HG02642 (cell line): ENCODE data around the gene TRUB2.
A peak's percentile ranks its signal among the peaks of the same experiment; 100 is the strongest.

ENCODE experiments used
- ATAC-seq: cut with Tn5 transposase; IDR thresholded peaks from one replicate; pipeline ENCODE4 v1.9.1; 2021; ENCODE audit warnings: mild to moderate bottlenecking; ENCODE audit not compliant: unreplicated experiment, poor library complexity

Gene TRUB2, protein sequence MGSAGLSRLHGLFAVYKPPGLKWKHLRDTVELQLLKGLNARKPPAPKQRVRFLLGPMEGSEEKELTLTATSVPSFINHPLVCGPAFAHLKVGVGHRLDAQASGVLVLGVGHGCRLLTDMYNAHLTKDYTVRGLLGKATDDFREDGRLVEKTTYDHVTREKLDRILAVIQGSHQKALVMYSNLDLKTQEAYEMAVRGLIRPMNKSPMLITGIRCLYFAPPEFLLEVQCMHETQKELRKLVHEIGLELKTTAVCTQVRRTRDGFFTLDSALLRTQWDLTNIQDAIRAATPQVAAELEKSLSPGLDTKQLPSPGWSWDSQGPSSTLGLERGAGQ

DNA sequence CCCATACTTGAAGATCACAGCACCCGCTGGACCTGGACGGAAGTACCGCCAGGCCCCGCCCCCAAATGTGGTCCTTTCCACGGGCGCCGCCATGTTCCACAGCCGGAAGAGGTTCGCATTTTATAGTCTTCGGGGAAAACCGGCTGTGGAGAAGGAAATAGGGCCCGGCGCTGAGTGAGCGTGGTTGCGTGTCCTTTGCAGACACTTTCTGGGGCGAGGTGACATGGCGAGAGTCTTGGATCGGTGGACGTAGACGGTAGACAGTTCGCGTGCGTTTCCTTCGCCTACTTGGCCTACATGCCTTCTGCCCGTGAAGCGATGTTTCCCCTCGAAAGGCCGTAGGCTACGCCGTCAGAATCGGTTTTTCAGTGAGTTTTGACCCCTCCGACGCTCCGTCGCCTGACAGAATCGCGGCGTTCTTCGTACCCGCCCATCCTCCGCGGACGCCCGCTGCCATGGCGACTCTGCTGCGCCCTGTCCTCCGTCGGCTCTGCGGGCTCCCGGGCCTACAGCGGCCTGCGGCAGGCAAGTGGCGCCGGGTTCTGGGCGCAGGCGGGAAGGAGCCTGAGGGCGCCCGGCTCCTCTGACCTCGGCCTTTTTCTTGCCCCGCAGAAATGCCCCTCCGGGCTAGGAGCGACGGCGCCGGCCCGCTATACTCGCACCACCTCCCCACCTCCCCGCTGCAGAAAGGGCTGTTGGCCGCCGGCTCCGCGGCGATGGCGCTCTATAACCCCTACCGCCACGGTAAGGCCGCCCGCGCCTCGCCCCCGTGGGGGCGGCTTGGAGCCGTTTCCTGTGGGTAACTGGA is at the start of gene TRUB2, which contains the start of gene COQ4:
TRUB2 (minus strand) TSS at position 44 of the 808 bp plus-strand sequence; CDS start at position 5, 39 bp downstream.
COQ4 (plus strand) TSS at position 436 of the 808 bp plus-strand sequence; CDS start at position 456, 20 bp downstream.
- peak; percentile 81 for ATAC-seq

DNA sequence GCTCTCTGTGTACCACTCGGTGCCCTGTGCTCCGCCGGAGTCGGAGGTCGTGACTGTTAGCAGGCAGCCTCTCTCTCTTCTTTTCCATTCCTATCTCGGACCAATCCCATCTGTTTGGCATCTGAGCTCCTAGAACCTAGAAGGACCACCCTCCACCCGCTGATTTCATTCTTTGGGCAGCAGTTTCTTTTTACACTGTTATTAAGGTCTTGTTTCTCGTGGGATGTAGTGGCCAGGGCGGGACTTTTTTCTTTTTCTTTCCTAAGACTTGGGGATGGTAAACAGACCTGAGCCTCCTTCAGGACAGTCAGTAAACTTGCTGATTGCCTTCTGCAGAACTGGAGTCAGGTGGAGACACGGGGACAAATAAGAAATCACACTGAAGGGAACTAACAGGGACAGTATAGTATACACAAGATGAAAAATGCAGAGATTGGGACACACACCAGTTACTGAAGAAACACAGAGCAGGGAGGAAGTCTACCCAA is 49.4 kb upstream of the TRUB2 start:
- ATAC-seq, result no peak

DNA sequence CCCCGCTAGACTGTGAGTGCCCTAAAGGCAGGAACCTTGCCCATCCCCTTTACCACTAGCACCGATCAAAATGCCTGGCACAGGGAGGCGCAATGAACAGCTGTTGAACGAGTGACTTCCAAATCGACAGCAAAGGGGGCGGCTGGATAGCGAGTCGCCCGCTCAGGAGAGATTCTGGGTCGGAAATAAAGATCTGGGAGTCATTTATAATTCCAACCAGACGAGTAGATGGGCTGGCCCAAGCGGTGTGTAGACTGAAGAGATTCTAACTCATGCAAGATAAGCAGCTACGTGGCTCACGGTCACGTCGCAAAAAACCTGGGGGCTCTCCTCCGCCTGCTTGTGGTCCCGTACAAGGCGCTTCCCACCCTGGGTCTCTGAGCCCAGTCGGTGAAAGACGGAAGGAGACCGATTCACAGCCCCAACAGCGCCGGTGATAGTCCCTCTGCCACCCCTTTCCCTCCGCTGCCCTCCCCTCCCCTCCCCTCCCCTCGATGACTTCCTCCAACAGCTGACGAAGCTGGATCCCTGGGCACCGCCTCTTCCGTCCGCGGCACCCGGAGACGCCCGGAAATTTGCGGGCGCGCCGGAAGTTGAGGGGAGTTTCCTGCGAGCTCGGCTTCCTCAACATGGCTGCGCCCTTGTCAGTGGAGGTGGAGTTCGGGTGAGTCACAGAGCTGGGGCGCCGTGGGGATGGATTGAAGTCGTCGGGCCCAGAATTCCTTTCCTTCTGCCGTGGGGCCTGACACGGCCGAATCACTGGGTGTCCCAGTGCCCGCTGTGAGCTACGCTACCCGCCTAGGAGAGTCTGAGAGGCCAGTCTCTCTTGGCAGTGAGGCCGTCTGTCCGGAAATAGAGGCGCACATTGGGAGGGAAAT is 48.7 kb upstream of the TRUB2 start, which contains the start of gene URM1:
URM1 (plus strand) TSS at position 623 of the 878 bp plus-strand sequence; CDS start at position 630, 7 bp downstream.
- peak; percentile 88 for ATAC-seq

DNA sequence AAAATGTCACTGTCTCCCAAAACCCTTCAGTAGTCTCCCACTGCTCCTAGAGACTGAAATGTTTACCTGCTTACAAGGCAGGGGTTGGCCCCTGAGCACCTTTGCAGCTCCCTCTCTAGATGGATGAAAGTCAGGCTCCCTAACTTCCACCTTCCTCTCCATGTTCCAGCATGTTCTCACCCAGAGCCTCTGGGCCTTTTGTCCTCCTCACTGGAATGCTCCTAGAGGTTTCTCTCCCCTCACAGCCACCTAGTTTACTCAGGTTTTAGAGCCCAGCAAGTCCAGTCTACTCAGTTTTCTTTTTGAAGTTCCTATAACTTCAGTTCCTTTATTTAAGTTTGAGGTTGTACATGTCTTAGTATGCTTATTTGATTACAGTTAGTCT is 48.1 kb upstream of the TRUB2 start:
- no peak for ATAC-seq

DNA sequence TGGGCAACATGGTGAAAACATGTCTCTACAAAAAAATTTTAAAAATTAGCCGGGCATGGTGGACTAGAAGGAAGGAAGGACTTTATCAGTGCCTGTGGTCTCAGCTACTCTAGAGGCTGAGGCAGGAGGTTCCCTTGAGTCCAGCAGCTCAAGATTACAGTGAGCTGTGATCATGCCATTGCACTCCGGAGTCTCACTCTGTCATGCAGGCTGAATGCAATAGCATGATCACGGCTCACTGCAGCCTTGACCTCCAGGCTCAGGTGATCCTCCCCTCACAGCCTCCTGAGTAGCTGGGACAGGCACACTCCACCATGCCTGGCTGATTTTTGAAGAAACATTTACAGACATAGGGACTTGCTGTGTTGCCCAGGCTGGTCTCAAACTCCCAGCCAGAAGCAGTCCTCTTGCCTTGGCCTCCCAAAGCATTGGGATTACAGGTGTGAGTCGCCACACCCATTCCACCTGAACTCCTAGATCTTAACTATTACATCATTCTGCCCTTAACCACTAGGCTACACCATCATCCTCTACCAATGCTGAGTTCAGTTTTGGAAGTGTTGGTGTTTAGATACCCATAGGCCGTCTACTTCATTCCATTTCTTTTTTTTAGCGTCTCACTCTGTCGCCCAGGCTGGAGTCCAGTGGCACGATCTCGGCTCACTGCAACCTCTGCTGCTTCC is 46.9 kb upstream of the TRUB2 start:
- no peak for ATAC-seq

DNA sequence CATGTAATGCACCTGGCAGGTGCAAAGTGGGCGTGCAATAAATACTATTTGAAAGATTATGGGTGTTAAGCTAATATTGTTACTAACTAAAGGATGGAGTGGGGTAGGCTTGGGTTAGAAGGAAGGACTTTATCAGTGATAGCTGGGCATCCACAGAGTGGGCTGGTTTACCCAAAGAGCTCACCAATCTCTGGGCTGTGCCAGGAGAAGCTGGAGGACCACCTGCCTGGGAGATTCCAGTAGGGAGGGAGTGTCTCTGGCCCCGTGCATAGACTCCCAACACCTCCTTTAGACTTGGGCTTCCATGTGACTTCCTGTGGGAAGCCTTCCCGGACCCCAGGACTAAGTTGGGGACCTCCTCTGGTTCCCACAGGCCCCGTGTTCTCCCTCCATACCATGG is 43.3 kb upstream of the TRUB2 start:
- no peak for ATAC-seq

DNA sequence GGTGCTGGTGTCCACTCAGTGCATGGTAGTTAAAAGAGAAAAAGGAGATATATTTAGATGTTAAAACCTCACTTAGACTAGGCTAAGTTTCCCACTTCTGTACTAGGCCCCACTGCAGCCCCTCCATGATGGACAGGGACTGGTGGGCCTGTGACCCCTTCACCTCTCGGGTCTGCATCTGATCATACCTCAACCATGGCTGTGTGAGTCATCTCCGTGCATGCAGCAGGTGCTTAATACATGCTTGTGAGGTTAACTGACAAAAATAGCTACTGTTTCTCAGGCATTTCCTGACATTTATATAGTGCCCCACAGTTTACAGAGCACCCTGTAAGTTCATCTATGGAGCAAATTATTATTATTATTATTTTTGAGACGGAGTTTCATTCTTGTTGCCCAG is 40.5 kb upstream of the TRUB2 start:
- no peak for ATAC-seq

DNA sequence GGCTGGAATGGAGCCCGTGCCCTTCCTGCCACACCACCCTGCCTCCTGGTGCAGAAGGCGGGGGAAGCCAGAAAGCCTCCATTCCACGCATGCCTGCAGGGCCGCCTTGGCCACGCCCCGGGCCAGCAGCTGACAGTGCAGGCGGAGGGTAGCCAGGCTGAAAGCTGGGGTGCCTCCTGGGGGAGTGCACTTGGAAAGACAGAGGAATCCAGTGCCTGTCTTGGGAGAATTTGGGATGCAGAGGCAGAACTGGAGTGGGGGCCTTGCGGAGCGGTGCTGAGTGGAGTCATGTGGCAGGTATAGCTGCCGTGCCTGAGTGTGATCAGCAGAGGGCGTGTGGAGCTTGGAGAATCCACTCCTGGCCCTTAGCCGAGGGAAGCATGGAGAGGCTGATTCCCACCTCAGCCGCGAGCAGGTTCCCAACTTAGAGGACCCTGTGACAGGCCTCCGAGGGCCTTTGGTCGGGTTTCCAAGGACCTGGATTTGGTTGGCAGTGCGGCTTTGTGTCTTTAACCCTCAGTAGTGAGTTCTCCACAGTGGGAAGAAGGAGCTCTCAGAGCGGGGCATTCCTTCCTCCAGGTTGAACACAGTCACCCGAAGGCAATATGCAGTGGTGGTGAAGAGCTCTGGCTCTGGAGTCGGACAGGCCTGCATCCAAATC is 39.9 kb upstream of the TRUB2 start:
- ATAC-seq, result peak; percentile 67

DNA sequence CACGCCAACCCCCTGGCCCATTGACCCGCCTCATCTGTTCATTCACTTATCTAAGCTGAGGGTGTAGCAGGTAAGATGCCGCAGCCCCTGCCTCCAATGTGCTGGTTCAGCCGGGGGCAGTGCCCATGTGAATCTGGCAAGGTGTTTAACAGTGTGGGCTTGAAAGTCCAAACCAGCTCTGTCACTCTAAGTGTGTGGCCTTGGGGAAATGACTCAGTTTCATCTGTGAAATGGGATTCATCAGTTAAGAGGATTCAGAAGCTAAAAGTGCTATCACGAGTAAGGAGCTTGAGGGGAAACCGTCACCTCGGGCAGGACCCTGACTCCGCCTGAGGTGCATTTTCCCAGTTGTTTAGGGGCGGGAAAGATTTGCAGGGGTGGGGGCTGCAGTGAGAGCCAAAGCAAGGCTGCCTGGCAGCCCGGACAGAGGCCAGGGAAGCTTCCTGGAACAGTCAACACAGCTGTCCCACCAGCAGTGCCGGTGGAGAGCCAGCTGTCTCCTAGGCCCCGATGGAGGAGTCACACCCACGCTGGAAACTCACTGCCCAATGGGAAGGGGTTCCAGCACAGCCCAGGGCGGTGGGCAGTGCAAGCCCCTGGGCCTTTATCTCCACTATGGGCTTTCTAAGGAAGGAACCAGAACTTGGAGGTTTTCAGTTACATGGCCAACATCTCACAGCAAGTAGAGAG is 39.2 kb upstream of the TRUB2 start:
- ATAC-seq, result no peak

DNA sequence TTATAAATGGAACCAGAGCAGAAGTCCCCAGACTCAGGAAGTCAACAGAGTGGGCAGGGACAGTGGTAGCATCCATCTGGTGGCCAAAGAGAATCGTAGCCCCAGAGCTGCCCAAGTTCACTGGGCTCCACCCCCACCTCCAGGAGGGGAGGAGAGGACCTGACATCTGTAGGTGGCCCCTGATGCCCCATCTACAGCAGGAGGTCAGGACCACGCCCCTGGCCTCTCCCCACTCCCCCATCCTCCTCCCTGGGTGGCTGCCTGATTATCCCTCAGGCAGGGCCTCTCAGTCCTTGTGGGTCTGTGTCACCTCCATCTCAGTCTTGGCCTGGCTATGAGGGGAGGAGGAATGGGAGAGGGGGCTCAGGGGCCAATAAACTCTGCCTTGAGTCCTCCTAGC is 38.6 kb upstream of the TRUB2 start:
- no peak for ATAC-seq

DNA sequence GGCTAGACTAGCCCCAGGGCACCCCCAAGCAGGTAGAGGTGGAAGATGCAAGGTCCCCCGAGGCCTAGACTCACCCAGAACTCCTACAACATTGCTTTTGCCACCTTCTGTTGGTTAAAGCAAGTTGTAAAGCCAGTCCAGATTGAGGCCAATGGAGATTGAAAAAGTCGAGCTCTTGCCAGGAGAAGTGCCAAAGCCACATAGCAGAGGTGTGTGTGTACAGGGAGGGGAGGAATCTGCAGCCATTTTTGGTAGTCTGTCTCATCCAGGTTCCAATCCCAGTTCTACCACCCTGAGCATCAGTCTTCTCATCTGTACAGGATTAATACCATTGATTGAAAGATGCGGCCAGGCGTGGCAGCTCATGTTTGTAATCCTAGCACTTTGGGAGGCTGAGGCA is 36.6 kb upstream of the TRUB2 start:
- ATAC-seq, result no peak

DNA sequence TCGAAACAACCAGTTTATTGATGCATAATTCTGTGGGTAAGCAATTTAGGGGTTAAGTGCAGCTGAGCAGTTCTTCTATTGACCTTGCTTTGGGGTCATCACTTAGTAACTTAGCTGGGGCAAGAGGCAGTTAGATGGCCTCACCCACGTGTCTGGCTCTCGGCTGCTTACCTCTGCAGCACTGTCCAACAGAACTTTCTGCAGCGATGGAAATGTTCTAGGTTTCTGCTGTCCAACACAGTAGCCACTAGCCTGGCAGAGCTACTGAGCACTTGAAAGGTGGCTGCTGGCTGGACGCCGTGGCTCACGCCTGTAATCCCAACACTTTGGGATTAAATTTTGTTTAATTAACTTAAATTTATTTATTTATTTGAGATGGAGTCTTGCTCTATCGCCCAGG is 35.8 kb upstream of the TRUB2 start:
- no peak for ATAC-seq

DNA sequence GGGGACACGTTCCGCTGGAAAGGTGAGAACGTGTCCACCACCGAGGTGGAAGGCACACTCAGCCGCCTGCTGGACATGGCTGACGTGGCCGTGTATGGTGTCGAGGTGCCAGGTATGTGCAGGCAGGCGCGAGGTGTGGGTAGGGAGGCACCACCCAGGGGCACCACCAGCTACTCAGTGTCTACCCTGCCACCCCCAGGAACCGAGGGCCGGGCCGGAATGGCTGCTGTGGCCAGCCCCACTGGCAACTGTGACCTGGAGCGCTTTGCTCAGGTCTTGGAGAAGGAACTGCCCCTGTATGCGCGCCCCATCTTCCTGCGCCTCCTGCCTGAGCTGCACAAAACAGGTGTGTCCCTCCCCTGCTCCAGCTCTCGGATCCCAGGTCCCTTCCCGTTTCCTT is 33.2 kb upstream of the TRUB2 start:
- ATAC-seq, result no peak

DNA sequence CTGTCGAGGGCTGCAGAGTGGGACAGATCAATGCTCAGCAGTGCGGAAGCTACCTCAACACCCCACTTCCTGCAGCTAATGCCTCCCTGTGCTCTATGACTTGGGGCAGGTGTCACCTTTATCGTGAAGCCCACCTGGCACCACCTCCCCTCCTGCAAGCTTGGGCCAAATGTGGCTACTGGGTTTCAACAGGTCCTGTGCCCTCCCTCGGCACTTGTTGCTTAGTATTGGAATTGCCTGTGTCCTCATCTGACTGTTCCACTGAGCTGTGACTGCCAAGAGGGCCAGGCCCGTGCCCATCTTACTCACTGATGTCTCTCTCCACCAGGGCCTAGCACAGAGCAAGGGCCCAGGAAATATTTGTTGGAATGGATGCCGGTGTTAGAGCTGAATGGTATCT is 27.5 kb upstream of the TRUB2 start:
- no peak for ATAC-seq

DNA sequence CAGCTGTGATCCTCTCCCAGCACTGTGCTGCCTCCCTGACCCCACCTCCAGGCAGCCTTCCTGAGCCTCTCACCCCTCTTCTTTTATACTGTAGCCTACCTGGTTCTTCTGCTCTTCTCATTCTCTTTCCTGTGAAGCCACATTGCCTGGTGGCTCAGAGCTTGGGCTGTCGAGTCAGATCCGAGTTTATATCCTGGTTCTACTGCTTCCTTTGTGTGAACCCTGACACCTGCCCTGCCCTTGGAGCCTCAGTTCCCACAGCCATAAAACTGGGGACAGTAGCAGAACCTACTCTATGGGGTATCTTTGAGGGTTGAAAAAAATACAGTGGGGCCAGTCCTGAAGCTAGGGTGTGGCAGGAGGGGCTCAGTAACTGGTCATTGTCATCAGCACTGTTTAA is 26.9 kb upstream of the TRUB2 start:
- no peak for ATAC-seq

DNA sequence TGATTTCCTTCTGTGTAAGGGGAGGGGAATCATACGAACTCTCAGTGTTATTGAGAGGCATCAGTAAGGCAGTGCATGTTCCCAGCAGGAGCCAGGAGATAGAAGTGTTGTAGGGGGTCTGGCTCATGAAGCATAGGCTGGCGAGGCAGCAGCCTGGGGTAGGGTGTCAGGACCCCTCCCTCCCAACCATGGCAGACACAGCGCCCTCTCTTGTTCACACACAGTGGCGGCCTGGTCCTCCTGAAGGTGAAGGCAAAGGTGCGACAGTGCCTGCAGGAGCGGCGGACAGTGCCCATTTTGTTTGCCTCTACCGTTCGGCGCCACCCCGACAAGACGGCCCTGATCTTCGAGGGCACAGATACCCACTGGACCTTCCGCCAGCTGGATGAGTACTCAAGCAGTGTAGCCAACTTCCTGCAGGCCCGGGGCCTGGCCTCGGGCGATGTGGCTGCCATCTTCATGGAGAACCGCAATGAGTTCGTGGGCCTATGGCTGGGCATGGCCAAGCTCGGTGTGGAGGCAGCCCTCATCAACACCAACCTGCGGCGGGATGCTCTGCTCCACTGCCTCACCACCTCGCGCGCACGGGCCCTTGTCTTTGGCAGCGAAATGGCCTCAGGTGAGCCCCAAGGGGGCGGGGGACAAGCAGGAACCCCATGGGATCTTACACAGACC is 22.8 kb upstream of the TRUB2 start:
- no peak for ATAC-seq

DNA sequence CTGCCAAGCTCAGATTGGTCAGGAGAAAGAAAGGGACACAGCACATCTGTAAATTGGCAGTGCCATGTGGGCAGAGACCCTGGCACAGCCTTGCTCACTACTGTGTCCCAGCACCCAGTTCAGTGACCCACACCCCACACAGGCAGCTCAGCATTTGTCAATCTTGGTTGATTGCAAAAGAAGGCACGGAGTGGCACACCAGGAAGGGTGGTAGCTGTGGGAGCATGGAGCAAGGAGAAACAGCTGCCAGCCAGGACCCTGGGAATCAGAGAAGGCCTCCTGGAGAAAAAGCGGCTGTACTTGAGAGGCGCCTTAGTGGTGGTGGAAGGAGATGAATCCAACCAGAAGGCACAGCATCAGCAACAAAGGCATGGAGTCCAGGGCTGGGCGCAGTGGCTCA is 21.6 kb upstream of the TRUB2 start:
- no peak for ATAC-seq

DNA sequence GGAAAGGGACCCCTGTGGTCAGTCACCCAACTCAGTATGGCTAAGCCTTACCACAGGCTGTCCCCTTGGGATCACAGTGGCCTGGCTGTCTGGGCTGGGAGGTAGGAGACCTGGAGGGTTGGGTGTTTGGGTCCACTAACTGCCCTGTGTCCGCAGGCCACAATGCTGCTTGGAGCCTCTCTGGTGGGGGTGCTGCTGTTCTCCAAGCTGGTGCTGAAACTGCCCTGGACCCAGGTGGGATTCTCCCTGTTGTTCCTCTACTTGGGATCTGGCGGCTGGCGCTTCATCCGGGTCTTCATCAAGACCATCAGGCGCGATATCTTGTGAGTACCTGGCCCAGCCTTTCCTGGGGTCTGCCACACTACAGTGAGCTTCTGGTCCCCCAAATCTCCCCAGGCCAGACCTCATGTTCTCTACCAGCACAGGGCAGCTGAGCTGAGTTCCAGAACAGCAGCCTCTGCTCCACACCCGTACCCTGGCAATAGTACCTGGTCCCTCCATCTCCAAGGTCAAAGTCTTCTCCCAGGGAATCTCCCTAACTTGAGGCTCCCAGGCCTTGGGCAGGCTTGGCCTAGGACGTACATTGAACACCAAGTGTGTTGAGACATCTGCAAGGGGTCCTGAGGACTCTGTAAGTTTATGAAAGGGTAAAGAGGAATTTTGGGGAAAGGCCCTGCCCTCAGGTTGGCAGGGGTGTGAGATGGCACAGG is 20.9 kb upstream of the TRUB2 start:
- no peak for ATAC-seq
